T-helper 1 cell treated with Interleukin-12 subunit alpha and Interleukin-12 subunit beta and Interleukin-4 antibody, amounts not matched to agents 30 μg/mL and 1 μg/mL, for 36 hours (primary cell): Measurements from ENCODE around the gene KHDRBS1.
"Not testable (repeated sequence)": the region's sequence is repeated elsewhere in the genome, so short reads cannot be mapped to it uniquely, and the experiment has no call there.

Experiments used
- H3K27ac Mint-ChIP-seq: one replicate; pipeline ENCODE4 v1.8.0; 2021; ENCODE audit warnings: mild to moderate bottlenecking, mixed read lengths
- H3K27me3 Mint-ChIP-seq: one replicate; pipeline ENCODE4 v1.8.0; 2021; ENCODE audit warnings: low read depth, mixed read lengths
- H3K36me3 Mint-ChIP-seq: one replicate; pipeline ENCODE4 v1.8.0; 2021; ENCODE audit warnings: low read depth, mixed read lengths
- H3K4me1 Mint-ChIP-seq: one replicate; pipeline ENCODE4 v1.8.0; 2021; ENCODE audit warnings: low read depth, mixed read lengths
- H3K4me3 Mint-ChIP-seq: one replicate; pipeline ENCODE4 v1.8.0; 2021; ENCODE audit warnings: mild to moderate bottlenecking, moderate library complexity, mixed read lengths
- H3K9me3 Mint-ChIP-seq: one replicate; pipeline ENCODE4 v1.8.0; 2021; ENCODE audit warnings: mixed read lengths

Gene KHDRBS1

GRCh38 chr1:31995263-31995662, 18.4 kb upstream of the KHDRBS1 start:
- Mint-ChIP-seq H3K27me3 (no peaks in the 10 kb centered on the region), H3K27ac (no peak overlapping the region), H3K9me3 (no peaks in the 10 kb centered on the region), H3K4me3 (no peak overlapping the region), H3K36me3 (no peaks in the 10 kb centered on the region), H3K4me1 (peaks cover 16% of the 10 kb centered on the region)

DNA sequence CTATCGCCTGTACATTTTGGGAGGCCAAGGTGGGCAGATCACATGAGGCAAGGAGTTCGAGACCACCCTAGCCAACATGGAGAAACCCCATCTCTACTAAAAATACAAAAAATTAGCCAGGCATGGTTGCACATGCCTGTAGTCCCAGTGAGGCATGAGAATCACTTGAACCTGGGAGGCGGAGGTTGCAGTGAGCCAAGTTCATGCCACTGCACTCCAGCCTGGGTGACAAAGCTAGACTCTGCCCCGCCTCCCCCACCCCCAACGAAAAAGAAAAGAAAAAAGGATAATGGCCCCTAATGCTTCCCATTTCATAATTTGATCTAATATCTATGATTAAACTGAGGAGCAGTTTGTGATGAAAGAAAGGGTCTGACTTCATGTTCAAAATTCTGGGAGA, 17.5 kb upstream of the KHDRBS1 start:
- H3K4me3 Mint-ChIP-seq, H3K36me3 Mint-ChIP-seq, H3K9me3 Mint-ChIP-seq, H3K27me3 Mint-ChIP-seq, H3K27ac Mint-ChIP-seq: not testable (repeated sequence)
- peaks cover 13% of the 10 kb centered on the region for H3K4me1 Mint-ChIP-seq

- H3K9me3 Mint-ChIP-seq, result no peaks in the 10 kb centered on the region
Observed at GRCh38 chr1:32001863-32002262, 11.8 kb upstream of the KHDRBS1 start.

GRCh38 chr1:32002285-32002684, 11.4 kb upstream of the KHDRBS1 start:
- H3K9me3 Mint-ChIP-seq, H3K27me3 Mint-ChIP-seq, H3K27ac Mint-ChIP-seq, H3K4me3 Mint-ChIP-seq, H3K36me3 Mint-ChIP-seq: not testable (repeated sequence)
- H3K4me1 Mint-ChIP-seq, result peaks cover 16% of the 10 kb centered on the region

More at GRCh38 chr1:32001863-32002262, 11.8 kb upstream of the KHDRBS1 start:
- no peaks in the 10 kb centered on the region for H3K36me3 Mint-ChIP-seq
- H3K4me1 Mint-ChIP-seq, result peaks cover 16% of the 10 kb centered on the region
- H3K27ac Mint-ChIP-seq, result no peak overlapping the region
- H3K4me3 Mint-ChIP-seq, result no peak overlapping the region
- H3K27me3 Mint-ChIP-seq, result no peaks in the 10 kb centered on the region

DNA sequence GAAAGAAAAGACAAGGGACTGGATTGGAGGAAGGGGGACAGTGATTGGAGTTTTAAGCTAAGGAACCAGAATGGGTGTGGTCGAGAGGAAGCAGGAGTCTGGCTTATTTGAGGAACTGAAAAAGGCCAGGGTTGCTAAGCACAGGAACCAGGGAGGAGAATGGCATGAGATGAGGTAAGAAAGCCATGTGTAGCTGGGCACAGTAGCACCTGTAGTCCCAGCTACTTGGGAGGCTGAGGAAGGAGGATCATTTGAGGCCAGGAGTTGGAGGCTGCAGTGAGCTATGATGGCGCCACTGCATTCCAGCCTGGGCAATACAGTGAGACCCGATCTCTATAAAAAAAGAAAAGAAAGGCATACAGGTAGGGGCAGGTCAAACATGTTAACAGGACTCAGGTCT, 8.1 kb upstream of the KHDRBS1 start:
- Mint-ChIP-seq H3K9me3 (no peaks in the 10 kb centered on the region), H3K27ac (no peak overlapping the region), H3K27me3 (no peaks in the 10 kb centered on the region), H3K4me1 (peaks cover 17% of the 10 kb centered on the region), H3K4me3 (no peak overlapping the region), H3K36me3 (no peaks in the 10 kb centered on the region)

DNA sequence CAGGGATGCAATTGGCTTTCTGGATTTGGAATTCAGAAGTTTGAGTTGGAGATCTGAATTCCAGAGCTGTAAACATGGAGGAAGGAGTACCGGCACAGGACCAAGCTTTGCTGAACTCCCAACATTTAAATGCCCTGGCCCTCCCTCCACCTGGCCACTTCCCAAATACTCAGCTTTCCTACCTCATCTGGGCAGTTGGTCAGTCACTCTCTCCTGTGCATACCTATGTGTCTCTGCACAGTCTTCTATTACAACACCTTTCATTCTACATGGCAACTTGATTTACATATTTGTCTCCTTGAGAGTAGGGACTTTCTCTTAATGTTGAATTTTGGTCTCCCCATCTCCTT, 6.1 kb upstream of the KHDRBS1 start:
- Mint-ChIP-seq H3K36me3 (no peaks in the 10 kb centered on the region), H3K4me3 (no peak overlapping the region), H3K27ac (no peak overlapping the region), H3K27me3 (no peaks in the 10 kb centered on the region), H3K4me1 (peaks cover 20% of the 10 kb centered on the region), H3K9me3 (no peaks in the 10 kb centered on the region)

- H3K9me3 Mint-ChIP-seq, result no peaks in the 10 kb centered on the region
- H3K4me3 Mint-ChIP-seq, result no peak overlapping the region
- peaks cover 3% of the 10 kb centered on the region for H3K27me3 Mint-ChIP-seq
- H3K27ac Mint-ChIP-seq, result no peak overlapping the region
- peaks cover 7% of the 10 kb centered on the region for H3K36me3 Mint-ChIP-seq
- peaks cover 21% of the 10 kb centered on the region for H3K4me1 Mint-ChIP-seq
Observed at GRCh38 chr1:32010246-32010645, 3.4 kb upstream of the KHDRBS1 start.

DNA sequence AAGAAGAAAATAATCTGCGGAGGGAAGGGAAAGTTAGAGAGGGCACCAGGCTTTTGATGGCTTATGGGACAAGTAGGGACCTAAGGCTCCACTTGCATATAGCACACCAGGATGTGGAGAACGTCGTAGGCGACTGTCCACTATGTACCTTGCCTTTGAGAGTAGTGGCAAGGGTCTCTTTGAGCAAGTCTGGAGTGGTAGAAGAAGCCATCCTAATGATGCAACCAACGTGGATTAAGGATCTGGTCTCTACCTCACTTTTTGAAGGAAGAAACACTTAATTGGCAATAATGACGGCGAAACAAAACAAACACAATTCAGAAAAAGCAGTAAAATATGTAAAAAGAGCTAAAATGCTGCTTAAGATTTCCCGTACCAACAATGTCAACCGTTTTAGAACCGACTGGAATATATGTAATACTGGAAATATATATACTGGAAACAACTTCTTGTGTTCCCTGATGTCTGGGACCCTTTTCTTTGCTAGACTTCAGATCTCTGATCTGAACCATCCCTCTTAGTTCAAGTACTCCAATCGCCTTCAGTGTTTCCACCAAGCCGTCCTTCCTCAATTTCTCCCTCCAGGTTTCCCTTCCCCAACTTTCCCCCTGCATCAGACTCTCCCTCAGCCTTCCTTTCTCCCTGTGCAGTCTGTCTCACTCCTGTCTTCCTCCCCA, 821 bp upstream of the KHDRBS1 start:
- H3K4me3 Mint-ChIP-seq, result peak overlapping the region; percentile 86
- no peaks in the 10 kb centered on the region for H3K9me3 Mint-ChIP-seq
- H3K4me1 Mint-ChIP-seq, result peaks cover 28% of the 10 kb centered on the region
- peaks cover 16% of the 10 kb centered on the region for H3K36me3 Mint-ChIP-seq
- peak overlapping the region; percentile 96 for H3K27ac Mint-ChIP-seq
- H3K27me3 Mint-ChIP-seq, result peaks cover 3% of the 10 kb centered on the region

GRCh38 chr1:32014199-32014947, 705 bp downstream of the KHDRBS1 start:
- peaks cover 16% of the 10 kb centered on the region for H3K36me3 Mint-ChIP-seq
- H3K4me1 Mint-ChIP-seq, result peaks cover 31% of the 10 kb centered on the region
- H3K27me3 Mint-ChIP-seq, result peaks cover 3% of the 10 kb centered on the region
- H3K4me3 Mint-ChIP-seq, result peak overlapping the region; percentile 99
- no peaks in the 10 kb centered on the region for H3K9me3 Mint-ChIP-seq
- H3K27ac Mint-ChIP-seq, result peak overlapping the region; percentile 97

DNA sequence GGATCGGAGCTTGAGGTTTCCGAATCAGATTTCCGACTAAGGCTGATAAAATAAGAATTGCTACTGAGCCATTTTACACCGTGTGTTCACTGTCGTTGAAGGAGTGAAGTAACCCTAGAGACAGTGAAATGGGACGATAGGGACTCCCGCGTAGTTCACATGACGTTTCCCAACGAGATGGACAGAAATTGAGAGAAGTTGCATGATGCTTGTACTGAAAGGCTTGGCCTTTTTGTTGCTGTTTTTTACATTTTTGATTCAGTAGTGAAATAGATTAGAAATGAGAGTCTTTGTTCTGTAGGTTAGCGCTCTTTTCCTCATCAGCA, 1.2 kb downstream of the KHDRBS1 start:
- H3K4me1 Mint-ChIP-seq, result peaks cover 31% of the 10 kb centered on the region
- peak overlapping the region; percentile 97 for H3K27ac Mint-ChIP-seq
- H3K9me3 Mint-ChIP-seq, result no peaks in the 10 kb centered on the region
- H3K4me3 Mint-ChIP-seq, result peak overlapping the region; percentile 99
- peaks cover 3% of the 10 kb centered on the region for H3K27me3 Mint-ChIP-seq
- peaks cover 16% of the 10 kb centered on the region for H3K36me3 Mint-ChIP-seq

DNA sequence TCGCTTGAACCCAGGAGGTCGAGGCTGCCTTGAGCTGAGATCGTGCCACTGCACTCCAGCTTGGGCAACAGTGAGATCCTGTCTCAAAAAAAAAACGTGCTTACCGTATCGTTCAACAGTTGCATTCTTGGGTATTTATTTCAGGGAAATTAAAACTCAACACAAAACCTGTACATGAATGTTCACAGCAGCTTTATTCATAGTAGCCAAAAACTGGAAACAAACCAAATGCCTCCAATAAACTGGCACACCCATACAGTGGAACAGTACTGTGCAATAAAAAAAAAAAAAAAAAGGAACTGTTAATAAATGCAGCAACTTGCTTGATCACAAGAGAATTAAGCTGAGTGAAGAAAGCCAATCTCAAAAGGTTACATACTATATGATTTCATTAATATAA, 6.7 kb downstream of the KHDRBS1 start:
- no peaks in the 10 kb centered on the region for H3K27me3 Mint-ChIP-seq
- H3K4me1 Mint-ChIP-seq, result peaks cover 33% of the 10 kb centered on the region
- H3K4me3 Mint-ChIP-seq, result no peak overlapping the region
- H3K27ac Mint-ChIP-seq, result no peak overlapping the region
- peaks cover 21% of the 10 kb centered on the region for H3K36me3 Mint-ChIP-seq
- no peaks in the 10 kb centered on the region for H3K9me3 Mint-ChIP-seq

- not testable (repeated sequence) for H3K9me3 Mint-ChIP-seq, H3K27me3 Mint-ChIP-seq, H3K4me3 Mint-ChIP-seq, H3K27ac Mint-ChIP-seq
- peaks cover 25% of the 10 kb centered on the region for H3K4me1 Mint-ChIP-seq
- H3K36me3 Mint-ChIP-seq, result peaks cover 17% of the 10 kb centered on the region
Observed at GRCh38 chr1:32021574-32022018, 7.9 kb downstream of the KHDRBS1 start.

DNA sequence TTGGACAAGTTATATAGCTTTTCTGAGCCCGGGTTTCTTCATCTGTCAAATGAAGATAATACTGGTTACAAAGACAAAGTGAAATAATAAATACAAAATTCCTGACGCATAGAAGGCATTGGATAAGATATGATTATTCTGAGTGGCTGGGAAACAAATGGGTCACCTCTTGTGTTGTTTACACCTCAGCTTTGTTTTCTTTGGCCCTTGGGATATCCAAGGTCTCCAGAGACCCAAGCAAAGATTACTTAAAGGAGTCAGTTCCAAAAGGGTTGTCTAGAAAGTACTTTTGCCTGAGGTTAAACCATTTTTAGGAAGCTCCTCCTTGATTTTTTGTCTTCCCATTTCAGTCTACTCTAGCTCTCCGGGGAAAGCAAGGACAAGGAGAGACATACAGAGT, 9.7 kb downstream of the KHDRBS1 start:
- Mint-ChIP-seq H3K9me3 (no peaks in the 10 kb centered on the region), H3K4me1 (peaks cover 26% of the 10 kb centered on the region), H3K4me3 (no peak overlapping the region), H3K36me3 (peaks cover 20% of the 10 kb centered on the region), H3K27ac (no peak overlapping the region), H3K27me3 (no peaks in the 10 kb centered on the region)

DNA sequence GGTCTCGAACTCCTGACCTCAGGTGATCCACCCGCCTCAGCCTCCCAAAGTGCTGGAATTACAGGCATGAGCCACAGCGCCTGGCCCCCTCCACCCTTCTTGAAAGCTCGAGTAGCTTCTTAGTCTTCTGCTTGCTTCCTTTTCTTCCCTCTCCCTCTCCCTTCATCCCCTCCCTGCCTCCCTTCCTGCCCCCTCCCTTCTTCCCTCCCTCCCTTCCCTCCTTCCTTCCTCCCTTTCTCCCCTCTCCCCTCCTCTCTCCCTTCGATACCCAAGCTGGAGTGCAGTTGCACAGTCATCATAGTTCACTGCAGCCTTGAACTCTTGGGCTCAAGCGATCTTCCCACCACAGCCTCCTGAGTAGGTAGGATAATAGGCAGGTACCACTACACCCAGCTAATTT, 11.8 kb downstream of the KHDRBS1 start:
- H3K27me3 Mint-ChIP-seq, result no peaks in the 10 kb centered on the region
- H3K27ac Mint-ChIP-seq, result no peak overlapping the region
- H3K9me3 Mint-ChIP-seq, result no peaks in the 10 kb centered on the region
- H3K36me3 Mint-ChIP-seq, result peaks cover 28% of the 10 kb centered on the region
- H3K4me1 Mint-ChIP-seq, result peaks cover 27% of the 10 kb centered on the region
- H3K4me3 Mint-ChIP-seq, result no peak overlapping the region

DNA sequence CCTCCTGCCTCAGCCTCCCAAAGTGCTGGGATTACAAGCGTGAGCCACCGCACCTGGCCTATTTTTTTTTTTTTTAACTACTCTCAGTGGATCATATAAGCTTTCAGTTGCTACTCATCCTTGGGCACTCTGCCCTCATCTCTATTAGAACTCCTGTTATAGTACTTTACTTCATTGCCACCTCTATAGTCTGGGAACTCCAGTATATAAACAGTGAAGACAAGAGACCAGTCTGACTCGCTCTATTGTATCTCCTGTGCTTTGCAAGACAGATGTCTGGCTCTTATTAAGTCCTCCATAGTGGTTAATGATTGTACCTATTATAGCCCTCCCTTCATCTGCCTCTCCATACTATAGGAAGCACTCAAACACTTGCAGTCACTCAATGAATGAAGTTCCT, 15.1 kb downstream of the KHDRBS1 start:
- Mint-ChIP-seq H3K4me3 (no peak overlapping the region), H3K9me3 (no peaks in the 10 kb centered on the region), H3K36me3 (peaks cover 37% of the 10 kb centered on the region), H3K27ac (no peak overlapping the region), H3K27me3 (no peaks in the 10 kb centered on the region), H3K4me1 (peaks cover 23% of the 10 kb centered on the region)
